ENCODE results near the gene TST.
"Not testable (repeated sequence)": the region's sequence is repeated elsewhere in the genome, so short reads cannot be mapped to it uniquely, and the experiment has no call there.

TST gene

DNA sequence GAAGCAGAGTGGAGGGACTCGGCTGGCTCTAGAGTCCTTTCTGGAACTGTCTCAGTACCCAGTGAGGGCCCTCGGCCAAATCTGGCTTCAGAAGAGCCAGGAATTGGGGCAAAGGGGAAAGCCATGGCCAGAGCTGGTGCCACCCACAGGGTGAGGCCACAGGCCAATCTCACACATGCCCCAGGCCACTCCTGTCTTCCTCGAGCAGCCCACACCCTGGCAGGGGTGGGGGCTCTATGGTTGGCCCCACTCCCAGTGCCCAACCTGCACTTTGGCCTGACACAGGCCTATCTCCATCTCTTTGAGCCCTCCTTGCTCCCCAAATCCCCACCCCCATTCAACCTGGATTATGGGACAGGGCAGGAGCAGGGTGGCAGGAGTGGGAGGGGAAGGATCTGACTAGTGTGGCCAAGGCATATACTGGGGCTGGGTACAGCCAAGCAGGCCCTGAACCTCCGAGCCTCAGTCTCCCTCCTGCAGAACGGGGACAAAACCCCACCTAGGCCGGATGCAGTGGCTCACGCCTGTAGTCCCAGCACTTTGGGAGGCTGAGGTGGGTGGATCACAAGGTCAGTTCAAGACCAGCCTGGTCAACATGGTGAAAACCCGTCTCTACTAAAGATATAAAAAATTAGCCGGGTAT lies 6.9 kb downstream of the TST start:
- DNase-seq = no peak

DNA sequence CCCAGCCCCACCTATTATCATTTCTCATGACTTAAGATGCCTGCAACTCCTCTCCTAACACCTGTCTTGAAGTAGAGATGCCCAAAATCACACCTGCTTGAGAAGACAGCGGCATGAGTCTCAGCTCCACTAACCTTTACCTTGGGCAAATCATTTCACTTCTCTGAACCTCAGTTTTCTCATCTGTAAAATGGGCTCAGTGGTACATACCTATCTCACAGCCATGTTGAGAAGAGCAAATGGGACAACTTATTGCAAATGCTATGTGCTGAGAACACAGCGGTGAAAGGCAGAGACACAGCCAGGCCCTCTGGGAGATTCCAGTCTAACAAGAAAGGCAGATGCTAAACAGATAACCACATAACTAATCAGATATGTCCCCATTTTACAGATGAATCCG lies 7.8 kb downstream of the TST start:
- no peak for DNase-seq

DNA sequence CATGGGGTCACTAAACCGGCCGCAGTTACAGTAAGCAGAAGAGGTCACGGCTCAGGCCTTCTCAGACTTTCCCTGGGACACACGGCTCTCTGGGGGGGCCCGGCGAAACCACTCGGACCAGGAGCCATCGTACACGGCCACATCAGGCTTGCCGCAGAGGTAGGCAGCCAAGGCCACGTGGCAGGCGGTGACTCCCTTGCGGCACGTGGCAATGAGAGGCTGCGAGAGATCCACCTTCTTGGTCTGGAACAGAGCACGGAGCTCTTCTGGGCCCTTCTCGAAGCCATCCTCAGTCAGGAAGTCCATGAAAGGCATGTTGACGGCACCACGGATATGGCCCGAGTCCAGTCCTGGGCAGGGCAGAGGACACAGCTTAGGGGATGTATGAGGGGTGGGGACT lies 8.3 kb downstream of the TST start:
- no peak for DNase-seq

DNA sequence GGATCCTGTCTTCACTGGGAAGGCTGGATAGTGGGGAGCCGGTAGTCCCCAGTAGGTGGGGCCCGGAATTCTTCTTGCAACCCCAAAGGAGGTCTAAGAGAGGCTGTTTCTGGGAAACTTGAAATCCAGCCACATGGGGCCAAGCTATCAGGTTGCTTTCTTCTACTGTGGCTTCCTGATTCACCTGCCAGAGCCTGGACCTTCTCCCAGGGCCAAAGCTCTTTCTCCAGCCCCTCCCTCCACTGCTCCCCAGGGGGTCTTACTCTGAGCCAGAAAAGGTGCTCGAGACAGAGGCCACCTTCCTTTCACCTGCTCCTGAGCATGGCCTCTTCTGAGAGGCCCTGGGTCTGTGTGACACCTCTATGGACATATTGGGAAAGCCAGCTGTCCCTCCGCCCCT lies 9.1 kb downstream of the TST start:
- DNase-seq = no peak

DNA sequence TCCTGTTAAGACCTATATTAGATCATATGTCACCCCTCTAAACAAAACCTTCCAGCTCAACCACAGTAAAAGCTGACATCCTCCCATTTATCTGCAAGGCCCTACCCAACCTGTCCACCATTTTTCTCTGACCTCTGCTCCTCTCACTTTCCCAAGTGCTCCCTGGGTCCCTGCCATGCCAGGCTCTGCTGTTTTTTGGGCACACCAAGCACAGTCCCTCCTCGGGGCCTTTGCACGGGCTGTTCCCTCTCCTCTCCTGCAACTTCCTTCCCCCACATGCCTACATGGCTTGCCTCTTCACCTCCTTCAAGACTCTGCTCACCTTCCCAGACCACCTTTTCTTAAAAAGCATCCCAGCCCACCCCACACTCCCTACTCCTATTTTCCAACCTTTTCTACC lies 9.8 kb downstream of the TST start:
- no peak for DNase-seq

DNA sequence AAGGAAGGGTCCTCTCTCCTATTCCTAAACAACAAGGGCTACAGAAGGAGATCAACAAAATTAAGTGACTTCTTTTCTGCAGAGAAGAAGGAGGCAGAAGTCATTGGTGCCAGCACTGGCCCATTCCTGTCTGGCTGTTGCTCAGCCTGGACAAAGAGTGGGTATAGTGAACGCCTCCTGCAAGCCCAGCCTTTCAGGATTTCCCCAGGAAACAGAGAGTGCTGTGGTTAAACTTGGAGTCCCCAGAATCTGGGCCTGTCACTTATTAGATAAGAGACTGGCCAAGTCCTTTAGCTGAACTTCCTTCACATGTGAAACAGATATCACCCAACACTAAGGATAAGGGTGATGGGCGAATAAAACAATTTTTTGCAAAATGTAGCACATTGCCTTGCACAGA lies 10.9 kb downstream of the TST start:
- DNase-seq = no peak

DNA sequence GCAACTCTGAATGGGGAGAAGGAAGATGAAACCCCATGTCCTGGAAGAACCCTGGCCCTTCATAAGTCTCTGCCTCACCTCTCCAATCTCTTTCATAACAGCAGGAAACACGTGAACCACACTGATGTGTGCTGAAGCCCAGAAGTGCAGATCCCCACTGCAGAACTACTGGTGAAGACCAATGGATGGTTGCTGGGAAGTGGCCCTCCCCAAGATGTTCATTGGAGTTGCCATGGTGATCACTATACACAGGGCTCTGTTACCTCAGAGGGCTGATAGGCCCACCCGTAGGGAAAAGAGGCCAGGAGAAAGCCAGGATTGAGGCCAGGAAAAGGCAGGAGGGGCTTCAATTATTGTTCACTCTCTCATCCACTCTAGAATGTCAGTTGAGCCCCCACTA lies 11.6 kb downstream of the TST start:
- DNase-seq = no peak

DNA sequence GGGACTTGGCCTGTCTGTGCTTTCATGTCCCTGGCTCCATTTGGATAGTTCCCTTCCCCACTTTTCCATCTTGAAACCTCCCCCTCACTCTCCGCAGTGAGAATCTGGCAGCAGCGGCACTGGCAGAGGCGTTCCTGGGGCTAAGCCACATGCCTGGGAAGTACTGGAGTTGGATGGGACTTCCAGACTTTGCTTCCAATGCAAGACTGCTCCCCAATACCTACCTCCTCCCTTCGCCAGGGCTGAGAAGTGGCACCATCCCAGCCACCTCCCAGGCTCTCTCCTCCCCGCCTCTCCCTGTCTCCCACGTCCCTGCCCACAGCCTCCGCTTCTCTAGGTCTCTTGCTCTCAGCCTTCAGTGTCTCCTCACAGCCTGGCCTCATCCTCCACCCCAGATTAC lies 16.6 kb downstream of the TST start:
- DNase-seq = no peak

DNA sequence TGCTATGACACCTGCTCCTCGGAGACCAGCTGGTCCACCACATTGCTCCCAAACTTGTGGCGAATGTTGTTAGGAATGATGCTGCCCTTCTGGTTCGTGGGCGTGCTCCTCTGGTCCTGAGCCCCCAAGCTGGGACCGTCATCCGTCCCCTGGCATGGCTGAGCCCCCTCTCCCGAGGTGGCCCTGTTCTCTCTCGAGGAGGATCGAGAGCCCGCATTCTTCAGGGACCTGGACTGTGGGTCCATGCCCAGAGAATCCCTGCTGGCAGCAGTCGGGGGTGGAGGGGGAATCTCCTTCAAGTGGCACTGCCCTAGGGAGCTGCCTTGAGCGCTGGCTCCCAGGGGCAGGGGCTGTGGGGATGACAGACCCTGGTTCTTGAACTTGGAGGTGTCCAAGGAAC lies 17.4 kb downstream of the TST start:
- DNase-seq = no peak

DNA sequence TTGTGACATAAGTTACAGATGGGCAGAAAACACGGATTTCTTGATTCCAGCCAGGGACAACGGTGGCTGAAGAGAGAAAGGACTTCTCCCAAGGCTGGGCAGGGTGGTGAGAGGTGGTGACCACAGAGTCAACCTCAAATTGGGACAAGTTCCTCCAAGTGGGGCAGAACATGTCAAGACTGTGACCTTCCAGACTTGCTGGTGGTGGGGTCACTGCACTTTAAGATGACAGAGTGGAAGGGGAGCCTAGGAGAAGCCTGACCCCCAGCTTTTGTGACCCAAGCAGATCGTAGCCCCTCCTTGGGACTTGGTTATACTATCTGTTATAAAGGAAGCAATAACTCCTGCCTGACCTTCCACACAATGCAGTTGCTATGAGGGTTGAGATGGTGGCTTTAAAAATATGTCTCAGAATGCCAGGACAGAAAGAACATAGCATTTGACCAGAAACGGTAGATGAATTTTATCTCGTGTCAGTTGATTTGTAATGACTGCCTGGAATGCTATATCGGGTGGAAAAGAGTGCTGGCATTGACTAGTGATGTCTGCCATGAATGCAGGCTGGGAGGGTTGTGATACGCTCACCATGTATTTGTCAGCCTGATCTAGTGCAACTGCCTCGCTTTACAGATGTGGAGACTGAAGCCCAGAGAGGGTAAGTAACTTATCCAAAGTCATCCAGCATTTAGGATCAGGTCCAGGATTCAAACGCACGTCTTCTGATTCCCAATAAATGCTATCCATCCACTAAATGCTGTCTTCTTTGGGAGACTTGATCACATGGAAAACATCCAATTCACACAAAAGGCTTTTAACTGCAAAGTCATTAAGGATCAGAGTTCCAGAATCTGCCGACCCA lies 18.3 kb downstream of the TST start:
- no peak for DNase-seq

DNA sequence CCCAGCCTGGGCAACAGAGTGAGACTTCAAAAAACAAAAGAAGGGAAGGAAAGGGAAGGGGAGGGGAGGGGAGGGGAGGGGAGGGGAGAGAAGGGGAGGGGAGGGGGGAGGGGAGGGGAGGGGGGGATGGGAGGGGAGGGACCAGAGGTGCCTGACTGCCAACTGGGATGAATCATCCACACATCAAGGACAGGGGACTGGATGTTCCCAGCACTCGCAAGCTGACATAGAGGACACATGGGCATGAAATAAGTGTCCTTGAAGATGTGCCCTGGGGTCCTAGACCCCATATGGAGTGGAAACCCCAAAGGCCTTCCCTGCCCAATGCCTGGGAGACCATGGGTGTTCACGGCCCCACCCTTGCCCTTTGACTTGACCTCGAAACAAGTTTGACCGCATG lies 19.8 kb downstream of the TST start:
- no peak for DNase-seq

DNA sequence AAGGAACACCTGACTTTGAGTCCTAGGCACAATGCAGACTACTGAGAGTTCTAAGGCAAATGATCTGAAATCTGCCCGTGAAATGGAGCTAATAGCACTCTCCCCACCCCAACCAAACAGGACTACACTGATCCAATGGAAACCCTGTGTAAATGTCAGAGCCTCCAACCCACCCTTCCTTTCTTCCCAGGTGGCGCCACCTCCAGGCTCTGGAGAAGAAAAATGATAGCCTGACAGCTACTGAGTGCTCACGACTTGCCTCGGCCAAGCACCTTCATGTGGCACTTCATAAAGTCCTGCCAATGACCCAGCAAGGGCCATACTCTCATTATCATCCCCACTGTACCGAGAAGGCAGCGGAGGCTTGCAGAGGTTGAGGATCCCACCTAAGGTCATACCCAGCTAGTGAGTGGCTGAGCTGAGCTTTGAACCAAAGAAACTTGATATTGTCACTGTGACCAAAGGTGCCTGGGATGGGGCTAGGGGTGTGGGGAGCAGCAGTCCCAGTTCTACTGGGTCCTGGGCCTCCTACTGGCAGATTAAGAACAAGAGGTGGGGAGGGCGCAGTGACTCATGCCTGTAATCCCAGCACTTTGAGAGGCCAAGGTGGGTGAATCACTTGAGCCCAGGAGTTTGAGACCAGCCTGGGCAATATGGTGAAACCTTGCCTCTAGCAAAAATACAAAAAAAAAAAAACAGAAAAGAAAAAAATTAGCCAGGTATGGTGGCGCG lies 20.5 kb downstream of the TST start:
- no peak for DNase-seq

DNA sequence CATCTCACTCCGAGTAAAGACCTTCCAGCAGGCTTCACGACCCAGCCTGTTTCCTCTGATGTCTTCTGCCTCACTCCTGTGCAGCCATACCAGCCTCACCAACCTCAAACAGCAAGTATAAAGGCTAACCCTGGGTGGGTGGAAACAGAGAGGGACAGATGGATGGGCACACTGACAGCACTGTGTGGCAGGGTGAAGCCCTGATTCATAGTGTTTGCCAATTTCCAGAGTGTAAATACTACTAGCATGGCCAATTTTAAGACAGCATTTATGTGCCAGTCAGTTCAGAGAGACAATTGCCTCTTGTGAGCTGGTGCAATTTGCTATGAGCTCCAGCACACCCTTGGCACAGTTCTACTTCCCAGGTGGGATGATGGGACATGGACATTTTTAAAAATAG lies 21.5 kb downstream of the TST start:
- DNase-seq = no peak

DNA sequence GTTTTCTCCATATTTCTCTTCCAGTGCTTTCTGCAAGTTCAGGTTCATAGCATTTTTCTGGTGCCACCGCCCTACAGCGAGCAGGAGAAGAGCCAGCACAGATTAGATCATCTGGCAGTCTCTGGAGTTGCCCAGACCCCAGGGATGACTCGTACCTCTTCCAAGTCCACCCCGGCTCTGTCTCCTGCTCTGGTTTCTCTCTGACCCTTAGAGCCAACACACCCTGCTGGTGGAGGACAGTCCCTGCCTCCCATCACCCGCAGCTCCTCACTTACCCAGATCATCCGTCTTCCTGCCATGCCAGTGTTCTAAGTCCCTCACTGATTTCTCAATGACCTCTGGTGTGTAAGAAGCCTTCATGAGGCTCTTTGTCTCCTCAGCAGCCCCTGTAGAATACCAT lies 28.0 kb downstream of the TST start:
- DNase-seq = no peak

DNA sequence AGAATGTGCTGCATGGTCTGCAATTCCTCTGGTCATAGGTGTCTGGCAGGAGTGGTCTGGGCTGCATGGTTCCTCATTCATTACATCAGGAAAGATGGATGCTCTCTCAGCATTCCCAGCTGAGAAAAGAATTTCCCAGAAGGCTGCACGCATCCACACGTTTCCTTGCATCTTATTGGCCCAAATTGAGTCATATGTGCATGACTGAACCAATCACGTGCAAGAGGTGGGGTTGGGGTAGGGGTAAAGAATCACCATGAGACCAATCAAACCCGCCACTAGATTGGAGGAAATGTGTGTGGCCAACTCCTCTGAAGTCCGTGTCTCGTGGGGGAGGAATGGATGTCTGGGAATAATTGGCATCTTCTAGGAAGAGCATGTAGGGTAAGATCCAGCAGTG lies 28.8 kb downstream of the TST start:
- DNase-seq = no peak

DNA sequence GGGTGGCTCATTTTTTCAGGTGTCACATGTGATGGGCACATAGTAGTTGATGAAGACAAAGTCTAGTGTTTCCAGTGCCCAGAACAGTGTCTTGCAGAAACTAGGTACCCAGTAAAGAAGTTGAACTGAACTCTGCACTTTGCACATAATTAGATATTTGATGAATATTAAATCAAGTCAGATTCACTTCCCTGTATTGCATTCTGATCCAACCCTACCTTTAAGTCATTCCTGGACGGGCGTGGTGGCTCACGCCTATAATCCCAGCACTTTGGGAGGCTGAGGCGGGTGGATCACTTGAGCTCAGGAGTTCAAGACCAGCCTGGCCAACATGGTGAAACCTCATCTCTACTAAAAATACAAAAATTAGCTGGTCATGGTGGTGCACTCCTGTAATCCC lies 30.2 kb downstream of the TST start:
- not testable (repeated sequence) for DNase-seq

DNA sequence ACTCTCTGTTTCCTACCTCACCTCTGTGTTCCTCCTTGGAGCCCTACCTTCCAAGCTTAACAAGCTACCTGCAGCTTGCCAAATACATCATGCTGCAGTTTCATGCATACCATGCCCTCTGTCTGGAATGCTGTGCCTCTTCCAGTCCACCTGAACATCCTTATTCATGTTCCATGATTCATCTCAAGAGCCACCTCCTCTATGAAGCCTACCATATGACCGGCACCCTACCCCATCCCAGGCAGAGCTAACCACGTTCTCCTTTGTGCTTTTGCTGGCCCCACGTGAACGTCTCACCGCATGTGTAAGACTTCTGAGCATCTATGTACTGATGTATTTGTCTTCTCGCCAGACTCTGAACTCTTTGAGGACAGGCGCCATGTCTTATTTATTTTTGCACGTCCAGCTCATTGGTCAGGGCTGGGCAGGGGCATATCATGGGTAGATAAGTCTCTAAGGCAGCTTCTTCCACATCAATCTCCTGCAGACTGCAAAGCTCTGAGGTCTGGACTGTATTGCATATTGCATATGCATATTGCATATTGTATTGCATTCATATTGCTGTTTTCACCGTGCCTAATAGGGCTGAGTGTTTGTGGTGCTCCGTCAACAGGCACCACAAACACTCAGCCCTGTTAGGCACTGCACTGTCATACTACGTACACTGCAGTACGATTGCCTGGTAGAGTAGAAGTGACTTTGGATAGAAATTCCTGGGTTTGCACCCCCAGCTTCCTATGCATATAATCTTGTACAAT lies 31.0 kb downstream of the TST start:
- DNase-seq = no peak

DNA sequence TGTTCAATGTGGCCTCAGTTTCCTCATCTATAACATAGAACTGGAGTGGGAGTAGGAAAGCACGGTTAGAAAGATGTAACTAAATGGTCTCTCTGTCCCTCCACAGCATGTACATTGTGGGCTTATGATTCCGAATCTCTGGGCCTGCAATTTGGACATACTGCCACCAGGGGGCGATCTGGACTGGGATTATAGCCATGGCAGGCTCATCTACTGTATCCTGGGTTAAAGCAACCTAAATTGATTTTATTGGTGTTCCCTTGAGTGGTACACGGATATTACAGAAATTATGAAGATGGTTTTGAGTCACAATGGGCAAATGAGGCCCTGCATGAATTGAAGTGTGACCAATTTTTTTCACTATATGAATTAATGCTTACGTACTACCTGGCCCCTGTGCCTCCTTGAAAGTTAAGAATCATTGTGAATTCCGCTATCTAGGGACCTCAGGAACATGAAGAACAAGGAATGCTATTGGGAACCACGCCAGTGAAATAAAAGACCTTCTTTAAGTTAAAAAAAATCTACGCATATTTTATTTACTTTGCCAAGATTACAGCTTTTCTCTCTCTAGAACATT lies 32.9 kb downstream of the TST start:
- no peak for DNase-seq

DNA sequence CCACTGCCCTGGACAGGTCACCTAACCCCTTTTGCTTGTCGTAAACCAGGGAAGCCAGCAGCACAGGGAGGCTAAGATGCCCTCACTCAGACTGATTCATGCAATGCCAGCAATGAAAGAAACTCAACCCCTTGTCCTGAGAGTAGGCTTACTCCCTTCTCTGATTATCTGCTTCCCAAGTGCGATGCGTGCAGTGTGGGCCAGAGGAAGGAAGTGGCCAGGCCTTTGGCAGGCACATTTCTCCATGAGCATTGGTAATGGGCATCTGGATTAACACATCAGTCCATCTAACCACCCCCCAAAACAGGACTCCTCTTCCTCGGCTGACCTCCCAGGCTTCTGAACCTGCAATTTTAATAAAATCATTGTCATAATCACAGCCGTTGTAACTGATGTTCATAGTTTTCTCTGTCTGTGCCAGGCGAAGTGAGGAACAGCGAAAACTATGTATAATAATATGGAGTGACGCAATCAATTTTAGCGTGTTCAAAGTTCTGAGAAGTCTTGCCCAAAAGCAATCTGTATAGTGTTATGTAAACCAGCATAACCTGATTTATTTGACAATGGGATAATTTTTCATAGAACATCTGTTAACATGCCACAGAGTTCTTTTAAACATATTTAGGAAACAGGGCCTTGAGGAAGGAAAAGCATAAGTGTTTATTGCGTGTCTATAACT lies 33.9 kb downstream of the TST start:
- DNase-seq = no peak

DNA sequence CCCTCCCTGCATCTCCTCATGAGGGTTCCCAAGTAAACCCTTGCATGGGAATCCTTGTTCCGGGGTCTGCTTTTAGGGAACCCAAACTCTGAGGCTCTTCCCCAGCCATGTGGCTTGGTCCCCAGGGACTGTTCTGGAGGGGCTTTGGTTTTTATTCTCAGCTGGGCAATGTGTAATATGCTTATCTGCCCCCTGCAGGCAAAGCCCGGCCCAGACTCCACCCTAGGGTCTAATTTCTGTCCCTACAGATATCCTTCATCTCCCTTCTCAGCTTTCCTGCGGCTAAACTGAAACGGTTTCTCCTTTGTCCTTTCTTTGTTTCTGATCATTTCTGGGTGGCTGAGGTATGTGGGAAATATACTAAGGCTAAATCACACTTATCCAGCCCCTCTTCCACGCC lies 37.1 kb downstream of the TST start:
- no peak for DNase-seq

DNA sequence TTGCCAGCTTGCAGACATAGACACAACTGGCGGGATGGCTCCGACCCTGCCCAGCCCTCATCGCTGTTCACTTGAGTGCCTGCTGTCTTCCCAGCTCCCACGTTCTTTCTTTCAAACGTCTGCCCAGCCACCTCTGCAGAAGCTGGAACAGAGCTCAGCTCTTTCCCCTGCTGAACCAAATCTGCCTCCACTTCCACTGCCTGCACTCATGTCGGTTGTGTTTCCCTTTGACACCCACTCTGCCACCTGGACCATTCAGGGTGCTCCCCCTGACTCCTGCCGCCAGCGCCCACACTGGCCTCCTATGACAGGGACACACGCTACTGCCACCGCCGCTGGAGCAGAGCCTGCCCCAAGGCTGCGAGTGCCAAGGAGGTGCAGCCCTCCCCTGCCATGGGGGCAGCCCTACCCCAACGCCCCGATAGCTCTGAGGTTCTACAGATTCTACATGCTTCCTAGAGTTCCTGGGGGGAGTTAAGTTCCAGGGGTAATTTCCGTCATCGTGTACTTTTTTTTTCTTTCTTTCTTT lies 37.9 kb downstream of the TST start:
- DNase-seq = no peak
